Stimulated activated CD4-positive, alpha-beta T cell treated with anti-CD3 and anti-CD28 coated beads, Interleukin-1b, Interleukin-23, amount 100 ng/mL, for 48 hours (primary cell): ENCODE data around the gene UBE2O.
A peak's percentile ranks its signal among the peaks of the same experiment; 100 is the strongest.
"Not testable (repeated sequence)": the region's sequence is repeated elsewhere in the genome, so short reads cannot be mapped to it uniquely, and the experiment has no call there.

Experiments
- DNase-seq: peaks from one replicate; pipeline ENCODE4 v3.0.0-alpha.2; 2020

The UBE2O gene

DNA sequence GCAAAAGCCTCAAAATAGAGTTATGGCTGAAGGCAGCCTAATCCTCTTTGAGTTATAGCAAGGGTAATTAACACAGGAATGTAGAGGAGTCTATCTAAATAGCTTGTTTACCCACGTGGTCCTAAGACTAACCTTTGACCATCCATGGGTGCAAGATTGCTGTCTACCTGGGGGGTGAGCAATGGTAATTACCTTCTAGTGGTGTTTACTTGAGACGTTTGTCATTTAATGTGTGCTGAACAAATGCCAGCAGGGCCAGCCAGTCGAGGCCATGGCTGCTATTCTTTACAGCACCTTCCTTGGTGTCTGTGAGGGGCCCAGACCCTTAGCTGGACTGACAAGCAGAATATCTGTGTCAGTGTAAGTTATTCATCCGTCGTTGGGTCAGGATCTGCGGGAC lies 85.3 kb downstream of the UBE2O start:
- DNase-seq = no peak

DNA sequence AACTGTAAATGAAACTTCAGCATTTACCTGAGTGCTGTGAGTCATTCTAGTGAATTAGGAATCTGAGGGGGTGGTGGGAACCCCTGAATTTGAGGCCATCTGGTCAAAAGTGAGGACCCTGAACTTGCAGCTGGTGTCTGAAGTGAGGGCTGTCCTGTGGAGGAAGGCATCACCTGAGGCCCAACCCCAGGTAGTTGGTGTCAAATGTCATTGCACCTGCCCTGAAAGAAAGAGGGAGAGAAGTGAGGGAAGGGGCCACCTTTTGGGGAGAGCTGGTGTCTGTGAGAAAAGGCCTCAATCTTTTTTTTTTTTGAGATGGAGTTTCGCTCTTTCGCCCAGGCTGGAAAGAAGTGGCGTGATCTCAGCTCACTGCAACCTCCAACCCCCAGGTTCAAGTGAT lies 86.7 kb downstream of the UBE2O start:
- no peak for DNase-seq

DNA sequence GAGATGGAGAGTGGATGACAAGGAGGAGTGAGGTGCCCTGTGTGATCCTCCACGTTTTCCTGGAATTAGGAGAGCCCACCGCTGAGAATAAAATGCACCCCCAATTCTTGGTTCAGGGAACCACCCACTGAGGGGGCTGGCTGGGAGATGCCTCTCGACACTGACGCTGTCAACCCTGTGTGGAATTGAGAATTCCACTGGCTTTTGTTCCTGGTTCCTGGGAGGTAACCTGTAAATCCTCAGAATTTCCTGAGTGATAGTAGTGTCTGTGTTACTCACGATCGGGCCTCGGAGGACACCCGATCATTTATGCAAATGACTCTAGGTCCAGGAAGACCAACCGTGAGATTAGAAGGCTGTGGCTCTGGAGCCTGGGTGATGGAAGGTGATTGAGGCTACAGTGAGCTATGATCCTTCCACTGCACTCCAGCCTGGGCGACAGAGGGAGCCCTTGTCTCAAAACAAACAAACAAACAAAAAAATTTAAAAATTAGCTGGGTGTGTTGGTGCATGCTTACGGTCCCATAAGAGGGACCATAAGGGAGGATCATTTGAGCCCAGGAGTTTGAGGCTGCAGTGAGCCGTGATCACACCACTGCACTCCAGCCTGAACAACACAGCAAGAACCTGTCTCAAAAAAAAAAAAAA lies 87.6 kb downstream of the UBE2O start:
- DNase-seq = no peak

DNA sequence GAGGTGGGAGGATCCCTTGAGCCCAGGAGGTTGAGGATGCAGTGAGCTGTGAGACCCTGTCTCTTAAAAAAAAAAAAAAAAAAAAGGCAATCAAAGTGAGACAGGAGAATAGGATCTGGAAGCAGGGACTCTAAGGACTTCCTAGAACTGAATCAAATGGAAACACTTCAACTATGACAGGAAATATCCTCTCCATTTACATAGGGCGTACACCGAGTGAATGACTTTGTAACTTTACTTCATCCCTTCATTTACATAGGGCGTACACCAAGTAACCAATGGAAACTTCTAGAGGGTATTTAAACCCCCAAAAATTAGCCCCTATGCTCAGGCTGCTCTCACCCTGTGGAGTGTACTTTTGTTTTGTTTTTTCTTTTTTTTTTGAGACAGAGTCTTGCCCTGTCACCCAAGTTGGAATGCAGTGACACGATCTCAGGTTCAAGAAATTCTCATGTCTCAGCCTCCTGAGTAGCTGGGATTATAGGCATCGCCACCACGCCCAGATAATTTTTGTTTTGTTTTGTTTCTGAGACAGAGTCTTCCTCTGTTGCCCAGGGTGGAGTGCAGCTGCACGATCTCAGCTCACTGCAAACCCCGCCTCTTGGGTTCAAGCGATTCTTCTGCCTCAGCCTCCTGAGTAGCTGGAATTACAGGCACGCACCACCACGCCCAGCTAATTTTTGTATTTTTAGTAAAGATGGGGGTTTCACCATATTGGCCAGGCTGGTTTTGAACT lies 89.7 kb downstream of the UBE2O start:
- no peak for DNase-seq

DNA sequence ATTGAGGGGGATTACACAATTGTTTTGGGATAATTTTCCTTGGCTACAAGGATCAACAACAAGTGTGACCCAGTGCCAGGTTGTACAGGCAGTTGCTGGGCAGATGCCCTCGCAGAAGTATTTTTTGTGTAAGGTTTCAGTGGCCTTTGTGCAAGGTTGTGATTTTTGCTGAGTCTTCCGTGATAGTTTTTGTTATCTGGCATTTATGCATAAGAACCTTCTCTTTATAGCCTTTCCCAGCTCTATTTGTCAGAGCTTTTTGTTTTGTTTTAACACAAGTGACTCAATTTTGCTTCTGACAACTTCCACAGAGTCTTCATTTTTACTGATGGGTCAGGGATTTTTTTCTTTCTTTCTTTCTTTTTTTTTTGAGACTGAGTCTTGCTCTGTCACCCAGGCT lies 92.5 kb downstream of the UBE2O start:
- DNase-seq = no peak

DNA sequence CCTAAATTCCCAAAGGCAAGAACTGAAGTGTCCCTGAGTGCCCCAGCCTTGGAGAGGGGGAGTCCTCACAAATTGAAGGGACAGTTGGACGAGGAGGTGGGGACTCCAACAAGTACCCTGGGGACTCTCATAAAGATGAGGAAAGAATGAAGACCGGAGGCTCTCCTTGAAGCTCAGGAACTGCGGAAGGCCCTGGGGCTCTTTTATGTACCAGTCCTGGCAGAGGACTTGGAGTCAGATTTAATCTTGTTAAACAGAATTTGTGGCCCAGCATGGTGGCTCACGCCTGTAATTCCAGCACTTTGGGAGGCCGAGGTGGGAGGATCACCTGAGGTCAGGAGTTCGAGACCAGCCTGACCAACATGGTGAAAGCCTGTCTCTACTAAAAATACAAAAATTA lies 93.2 kb downstream of the UBE2O start:
- DNase-seq = not testable (repeated sequence)

DNA sequence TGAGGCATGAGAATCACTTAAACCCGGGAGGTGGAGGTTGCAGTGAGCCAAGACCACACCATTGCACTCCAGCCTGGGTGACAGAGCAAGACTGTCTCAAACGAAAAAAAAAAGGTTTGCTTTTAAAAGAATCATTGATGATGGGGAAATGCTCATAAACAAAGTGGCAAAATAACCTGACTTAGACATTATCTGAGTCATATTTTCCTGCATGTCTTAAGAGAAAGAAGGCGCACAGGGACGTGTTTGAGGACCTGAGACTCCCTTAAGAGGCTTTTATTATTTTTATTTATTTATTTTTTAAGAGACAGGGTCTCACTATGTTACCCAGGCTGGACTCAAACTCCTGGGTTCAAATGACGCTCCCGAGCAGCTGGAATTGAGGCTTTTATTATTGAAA lies 93.6 kb downstream of the UBE2O start:
- no peak for DNase-seq

DNA sequence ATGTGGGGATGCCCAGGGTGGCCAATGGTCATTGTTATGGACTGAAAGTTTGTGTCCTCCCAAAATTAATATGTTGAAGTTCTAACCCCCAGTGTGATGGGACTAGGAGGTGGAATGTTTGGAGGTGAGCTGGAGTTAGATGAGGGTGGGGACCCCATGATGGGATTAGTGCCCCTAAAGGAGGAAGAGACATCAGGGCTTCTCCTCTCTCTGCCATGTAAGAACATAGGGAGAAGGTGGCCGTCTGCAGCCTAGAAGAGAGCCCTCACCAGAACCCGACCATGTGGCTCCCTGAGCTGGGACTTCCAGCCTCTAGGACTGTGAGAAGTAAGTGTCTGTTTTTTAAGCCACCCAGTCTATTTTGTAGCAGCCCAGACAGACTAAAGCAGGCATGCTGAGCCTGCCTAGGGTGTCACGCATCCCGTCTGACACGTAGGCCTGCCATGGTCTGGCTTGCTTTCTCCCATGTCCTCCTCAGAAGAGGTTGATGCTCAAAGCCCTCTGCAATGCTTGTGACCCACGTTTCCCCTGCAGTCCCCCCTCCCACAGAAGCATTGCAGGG lies 95.3 kb downstream of the UBE2O start:
- no peak for DNase-seq

DNA sequence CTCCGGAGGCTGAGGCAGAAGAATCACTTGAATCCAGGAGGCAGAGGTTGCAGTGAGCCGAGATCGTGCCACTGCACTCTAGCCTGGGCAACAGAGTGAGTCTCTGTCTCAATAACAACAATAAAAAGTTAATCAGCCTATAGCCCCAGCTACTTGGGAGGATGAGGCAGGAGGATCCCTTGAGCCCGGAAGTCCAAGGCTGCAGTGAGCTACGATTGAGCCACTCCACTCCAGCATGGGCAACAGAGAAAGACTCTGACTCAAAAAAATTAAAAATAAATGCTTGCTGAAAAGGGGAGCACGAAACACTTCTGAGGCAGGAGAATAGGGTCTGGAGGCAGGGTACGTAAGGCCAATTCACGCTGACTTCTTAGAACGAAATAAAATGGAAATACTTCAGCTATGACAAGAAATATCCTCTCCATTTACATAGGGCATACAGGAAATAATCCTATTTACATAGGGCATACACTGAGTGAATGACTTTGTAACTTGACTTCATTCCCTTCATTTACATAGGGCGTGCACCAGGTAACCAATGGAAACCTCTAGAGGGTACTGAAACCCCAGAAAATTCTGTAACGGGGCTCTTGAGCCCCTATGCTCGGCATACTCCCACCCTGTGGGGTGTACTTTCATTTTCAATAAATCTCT lies 96.0 kb downstream of the UBE2O start:
- DNase-seq = no peak

DNA sequence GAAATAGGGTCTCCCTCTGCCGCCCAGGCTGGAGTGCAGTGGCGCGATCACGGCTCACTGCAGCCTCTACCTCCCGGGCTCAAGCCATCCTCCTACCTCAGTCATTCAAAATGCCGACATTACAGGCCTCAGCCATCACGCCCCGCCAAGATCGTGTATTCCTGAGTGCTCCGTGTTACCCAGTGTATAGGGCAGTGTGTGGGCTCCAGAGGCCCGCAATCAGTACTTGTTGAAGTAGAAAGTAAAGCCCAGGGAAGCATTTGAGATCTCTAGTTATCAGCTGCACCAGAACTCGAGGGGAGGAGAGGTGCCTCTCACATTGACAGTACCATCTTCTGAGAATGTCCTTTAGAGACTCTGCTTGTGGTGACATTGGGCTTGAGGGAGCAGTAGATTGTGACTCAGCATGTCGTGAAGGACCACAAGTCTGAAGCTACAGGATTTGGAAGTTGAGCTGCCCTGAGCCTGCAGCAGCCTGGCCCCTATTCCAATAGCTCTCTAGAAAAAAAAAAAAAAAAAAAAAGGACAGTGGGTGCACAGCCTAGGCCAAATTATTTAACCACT lies 98.1 kb downstream of the UBE2O start:
- no peak for DNase-seq

DNA sequence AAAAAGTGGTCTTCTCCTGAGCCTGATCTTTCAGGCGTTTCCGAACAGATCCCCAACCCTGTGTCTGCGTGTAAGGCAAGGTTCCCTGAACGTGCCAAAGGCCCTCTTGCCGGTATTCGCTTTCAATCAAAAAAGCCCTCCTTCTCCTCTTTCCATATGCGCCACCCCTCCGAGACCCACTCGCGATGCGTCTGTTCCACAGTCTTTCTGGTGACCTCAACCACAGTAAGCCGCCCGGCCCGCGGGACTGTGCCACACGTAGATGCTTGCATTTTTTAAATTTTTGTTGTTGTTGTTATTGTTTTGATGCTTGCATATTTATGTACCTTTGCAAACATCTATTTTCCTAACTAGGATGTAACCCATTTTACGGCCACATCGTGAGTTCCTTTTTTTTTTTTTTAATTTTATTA lies 98.6 kb downstream of the UBE2O start:
- no peak for DNase-seq

DNA sequence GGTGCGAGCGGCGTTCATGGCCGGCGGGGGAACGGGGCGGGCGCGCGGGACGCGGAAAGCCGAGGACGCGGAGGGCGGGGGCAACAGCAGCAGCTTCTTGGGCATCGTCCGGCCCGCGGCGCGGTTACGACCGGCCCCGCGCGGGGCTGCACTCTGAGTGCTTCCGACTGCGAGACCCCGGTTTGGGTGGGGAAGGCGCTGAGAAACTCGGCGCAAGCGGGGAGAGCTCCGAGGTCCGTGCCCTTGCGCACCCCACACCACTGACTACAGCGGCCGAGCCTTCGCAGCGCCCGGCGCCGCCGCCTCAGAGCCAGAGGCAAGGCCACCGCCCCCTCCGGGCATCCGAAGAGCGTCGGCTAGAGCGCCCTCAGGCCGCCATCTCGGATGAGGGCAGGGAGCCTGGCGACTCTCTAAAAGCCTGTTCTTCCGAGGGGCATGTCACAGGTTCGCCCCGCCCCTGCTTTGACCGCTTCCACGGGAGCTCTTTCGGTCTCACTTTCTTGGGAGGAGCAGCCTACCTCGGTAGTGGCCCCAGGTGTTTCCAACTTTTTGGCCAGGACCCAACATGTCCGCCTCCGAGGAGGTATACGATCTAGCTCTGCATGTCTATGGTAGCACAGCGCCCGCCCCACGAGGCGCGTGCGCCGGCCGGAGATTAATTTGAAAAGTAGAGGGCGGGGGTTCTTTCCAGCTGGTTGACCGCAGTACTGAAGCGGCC lies 99.2 kb downstream of the UBE2O start, which contains the start of gene PRPSAP1:
Gene PRPSAP1 (minus strand): TSS at position 318 of the 718 bp plus-strand sequence. CDS start 213 bp downstream, at position 105.
- DNase-seq = peak; percentile 78

DNA sequence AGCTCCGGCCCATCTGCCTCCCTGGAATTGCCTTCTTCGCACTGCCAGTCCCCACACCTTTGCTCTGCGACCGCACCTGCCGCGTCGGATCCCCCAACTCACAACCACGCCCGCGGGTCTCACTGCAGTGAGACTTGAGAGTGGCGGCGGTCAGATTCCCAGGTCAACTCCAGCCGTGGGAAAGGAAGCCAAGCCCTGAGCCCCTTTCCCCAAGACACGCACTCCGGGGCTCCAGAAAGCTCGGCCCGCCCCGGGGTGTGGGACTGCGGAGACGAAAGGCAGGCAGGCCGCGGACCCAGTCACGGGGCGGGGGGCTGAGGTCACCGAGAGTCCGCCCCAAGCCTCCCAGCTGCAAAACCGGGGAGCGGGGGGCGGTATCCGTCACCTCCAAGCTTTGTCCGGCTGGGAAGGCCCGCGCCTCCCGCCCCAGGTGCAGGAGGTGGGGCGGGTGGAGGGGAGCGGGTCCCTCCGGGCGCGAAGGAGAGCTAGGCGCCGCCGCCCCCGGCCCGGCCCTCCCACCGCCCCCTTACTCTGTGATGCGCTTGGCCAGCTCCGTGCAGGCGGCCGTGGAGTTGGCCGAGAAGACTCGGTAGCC lies 99.9 kb downstream of the UBE2O start:
- DNase-seq = peak; percentile 3

DNA sequence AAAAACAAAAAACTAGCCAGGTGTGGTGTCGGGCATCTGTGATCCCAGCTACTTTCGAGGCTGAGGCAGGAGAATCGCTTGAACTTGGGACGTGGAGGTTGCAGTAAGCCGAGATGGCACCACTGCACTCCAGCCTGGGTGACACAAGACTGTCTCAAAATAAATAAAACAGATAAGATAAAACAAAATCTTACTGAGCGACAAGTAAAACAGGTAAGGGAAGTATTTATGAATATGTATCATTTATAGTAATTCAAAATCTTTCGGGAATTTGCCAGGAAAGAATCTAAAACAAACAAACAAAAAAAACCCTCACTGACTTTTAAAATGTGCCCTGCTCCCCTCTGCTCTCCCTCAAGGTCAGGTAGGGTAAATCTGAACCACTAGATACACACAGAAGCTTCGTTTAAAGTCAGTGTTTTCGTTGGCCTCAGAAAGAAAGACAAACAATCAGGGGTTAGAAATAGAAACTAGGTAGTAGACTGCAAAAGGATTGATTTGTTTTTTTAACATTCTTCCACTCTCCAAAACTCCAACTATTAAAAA lies 101.4 kb downstream of the UBE2O start:
- no peak for DNase-seq

DNA sequence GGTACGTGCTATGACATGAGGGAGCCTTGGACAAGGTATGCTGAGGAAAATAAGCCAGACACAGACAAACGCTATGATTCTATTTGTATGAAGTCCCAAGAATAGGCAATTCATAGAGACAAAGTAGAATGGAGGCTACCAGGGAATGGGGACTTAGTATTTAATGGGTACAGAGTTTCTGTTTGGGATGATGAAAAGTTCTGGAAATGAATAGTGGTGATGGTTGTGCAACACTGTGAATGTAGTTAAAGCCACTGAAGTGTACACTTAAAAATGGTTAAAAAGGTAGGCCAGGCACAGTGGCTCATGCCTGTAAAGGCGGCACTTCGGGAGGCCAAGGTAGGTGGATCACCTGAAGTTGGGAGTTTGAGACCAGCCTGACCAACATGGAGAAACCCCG lies 102.5 kb downstream of the UBE2O start:
- DNase-seq = no peak

DNA sequence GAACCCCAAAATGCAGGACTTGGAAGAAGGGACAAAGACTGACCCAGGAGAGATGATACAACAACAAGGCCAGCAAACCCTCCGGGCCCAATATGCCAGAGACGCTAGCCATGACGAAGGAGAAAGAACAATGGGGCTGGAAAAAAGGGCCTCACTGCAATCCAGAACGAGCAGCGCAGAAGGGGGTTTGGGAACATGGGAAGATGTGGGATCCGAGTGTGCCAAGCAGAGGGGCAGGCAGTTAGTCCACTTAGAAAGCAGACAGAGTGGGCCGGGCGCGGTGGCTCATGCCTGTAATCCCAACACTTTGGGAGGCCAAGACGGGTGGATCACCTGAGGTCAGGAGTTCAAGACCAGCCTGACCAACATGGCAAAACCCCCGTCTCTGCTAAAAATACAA lies 106.0 kb downstream of the UBE2O start:
- not testable (repeated sequence) for DNase-seq

DNA sequence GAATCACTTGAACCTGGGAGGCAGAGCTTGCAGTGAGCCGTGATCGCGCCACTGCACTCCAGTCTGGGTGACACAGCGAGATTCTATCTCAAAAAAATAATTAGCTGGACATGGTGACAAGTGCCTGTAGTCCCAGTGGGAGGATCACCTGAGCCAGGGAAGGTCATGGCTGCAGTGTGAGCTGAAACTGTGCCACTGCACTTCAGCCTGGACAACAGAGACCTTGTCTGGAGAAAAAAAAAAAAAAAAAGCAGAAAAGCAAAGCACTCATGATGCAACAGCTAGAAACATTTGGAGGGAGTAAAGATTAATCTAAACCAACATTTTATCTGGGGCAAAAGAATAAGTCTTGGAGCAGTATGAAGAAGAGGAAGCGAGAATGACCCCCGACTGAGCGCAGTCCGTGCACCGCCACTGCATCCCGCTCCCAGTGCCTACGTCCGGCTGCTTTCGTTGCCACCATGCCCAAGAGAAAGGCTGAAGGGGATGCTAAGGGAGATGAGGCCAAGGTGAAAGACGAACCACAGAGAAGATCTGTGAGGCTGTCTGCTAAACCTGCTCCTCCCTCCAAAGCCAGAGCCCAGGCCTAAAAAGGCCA lies 107.5 kb downstream of the UBE2O start:
- DNase-seq = no peak

DNA sequence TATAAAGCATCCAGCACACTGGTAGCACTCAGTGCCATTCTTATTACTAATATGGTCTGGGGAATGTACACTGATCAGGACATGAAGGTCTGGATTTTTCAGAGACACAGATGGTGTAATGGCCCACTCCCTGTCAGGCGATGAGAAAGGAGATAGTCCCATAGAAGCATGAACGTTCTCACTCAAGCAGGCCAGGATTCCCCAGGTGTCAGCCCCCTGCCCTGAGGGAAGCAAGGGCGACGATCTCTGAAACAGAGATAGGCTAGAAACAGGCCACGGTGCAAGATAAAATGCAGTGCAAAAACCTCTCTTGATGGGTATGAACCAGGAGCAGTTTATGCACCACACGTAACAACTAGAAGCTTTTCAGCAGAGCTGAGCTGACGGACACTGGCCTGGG lies 109.8 kb downstream of the UBE2O start:
- no peak for DNase-seq

DNA sequence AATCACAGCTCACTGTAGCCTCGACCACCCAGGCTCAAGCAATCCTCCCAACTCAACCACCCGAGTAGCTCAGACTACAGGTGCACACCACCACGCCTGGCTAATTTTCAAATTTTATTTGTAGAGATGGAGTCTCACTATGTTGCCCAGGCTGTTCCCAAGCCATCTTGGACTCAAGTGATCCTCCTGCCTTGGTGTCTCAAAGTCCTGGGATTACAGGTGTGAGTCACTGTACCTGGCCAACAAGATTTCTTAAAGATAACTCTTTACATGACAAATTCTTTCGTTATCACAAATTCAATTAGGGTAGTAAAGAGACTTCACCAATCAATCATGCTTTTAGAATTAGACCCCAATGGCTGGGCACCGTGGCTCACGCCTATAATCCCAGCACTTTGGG lies 111.7 kb downstream of the UBE2O start:
- DNase-seq = no peak
